ENCODE measurements around the gene RAB34. TPM values are rescaled to one million over a fixed set of nuclear protein-coding genes. Genes with fewer than 3 reads are reported as not detected.
"Not testable (repeated sequence)": the region's sequence is repeated elsewhere in the genome, so short reads cannot be mapped to it uniquely, and the experiment has no call there.

The RAB34 gene
- total RNA-seq, 1 experiment from 2014 or later = 161 TPM

DNA sequence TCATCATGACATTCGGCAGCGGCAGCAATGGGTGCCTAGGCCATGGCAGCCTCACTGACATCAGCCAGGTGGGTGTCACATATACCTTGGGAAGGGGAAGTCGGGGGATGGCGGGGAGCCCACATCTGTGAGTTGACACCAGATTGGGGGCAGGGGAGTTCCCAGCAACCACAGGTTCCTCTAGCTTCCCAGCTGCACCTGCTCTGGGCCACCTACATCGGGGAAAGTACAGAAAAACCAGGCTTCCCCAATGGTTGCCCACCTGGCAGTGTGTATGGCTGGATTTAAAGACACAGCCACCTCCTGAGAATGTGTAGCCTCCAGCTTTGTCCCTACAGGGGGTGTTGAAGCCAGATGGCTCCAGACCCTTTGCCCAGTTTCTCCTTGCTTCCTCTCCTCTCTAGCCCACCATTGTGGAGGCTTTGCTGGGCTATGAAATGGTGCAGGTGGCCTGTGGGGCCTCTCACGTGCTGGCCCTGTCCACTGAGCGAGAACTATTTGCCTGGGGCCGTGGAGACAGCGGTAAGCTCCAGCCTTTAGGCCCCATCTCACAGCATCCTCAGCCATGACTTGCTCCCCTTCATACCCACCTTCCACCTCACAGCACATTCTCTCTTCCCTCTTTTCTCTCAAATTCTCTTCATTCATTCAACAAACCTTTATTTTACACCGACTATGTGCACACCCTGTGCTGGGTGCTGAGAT is 21.2 kb upstream of the RAB34 start:
- Histone ChIP-seq H2AFZ (no peak overlapping the region), H3F3A (ENCODE audit: insufficient read depth, low read depth) (peaks cover 32% of the 10 kb centered on the region), H3K4me3 (no peak overlapping the region), H3K9me2 (ENCODE audit: insufficient read depth) (no peaks in the 10 kb centered on the region), H3K27me3 (ENCODE audit: insufficient read depth, low read depth) (no peaks in the 10 kb centered on the region), H3K79me2 (ENCODE audit: low read depth) (no peaks in the 10 kb centered on the region), H3K27ac (no peak overlapping the region), H3K4me2 (peak overlapping the region; percentile 31; the same call in 1 of the 2 replicates), H3K4me1 (replicated peaks; ENCODE audit: insufficient read depth) (peaks cover 37% of the 10 kb centered on the region), H3K9me3 (ENCODE audit: insufficient read depth, low read depth) (no peaks in the 10 kb centered on the region; the same call in 1 of the 2 replicates), H3K36me3 (ENCODE audit: low read depth) (no peaks in the 10 kb centered on the region; the same call in 1 of the 2 replicates), H4K20me1 (ENCODE audit: insufficient read depth) (no peaks in the 10 kb centered on the region)
- intact Hi-C loops (cut with micrococcal nuclease; ENCODE audit: unreplicated experiment) = no loop called here
- CTCF ChIA-PET = no interaction called here
- POLR2A ChIA-PET (ENCODE audit: unreplicated experiment) = interaction anchor here (0.8 kb wide), 1 partner anchor 868 kb away, joined by 11 read pairs; no protein-coding TSS in a partner anchor
- TF ChIP-seq EZH2 (IDR thresholded peaks at IDR 0.05; ENCODE audit: low read depth) = no peak
- TF ChIP-seq, protein P1, sequence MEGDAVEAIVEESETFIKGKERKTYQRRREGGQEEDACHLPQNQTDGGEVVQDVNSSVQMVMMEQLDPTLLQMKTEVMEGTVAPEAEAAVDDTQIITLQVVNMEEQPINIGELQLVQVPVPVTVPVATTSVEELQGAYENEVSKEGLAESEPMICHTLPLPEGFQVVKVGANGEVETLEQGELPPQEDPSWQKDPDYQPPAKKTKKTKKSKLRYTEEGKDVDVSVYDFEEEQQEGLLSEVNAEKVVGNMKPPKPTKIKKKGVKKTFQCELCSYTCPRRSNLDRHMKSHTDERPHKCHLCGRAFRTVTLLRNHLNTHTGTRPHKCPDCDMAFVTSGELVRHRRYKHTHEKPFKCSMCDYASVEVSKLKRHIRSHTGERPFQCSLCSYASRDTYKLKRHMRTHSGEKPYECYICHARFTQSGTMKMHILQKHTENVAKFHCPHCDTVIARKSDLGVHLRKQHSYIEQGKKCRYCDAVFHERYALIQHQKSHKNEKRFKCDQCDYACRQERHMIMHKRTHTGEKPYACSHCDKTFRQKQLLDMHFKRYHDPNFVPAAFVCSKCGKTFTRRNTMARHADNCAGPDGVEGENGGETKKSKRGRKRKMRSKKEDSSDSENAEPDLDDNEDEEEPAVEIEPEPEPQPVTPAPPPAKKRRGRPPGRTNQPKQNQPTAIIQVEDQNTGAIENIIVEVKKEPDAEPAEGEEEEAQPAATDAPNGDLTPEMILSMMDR (conservative IDR thresholded peaks at IDR 0.05) = no peak
- DNase-seq = no peak
- BruUV-seq (replicated peaks) = no TSS peak

DNA sequence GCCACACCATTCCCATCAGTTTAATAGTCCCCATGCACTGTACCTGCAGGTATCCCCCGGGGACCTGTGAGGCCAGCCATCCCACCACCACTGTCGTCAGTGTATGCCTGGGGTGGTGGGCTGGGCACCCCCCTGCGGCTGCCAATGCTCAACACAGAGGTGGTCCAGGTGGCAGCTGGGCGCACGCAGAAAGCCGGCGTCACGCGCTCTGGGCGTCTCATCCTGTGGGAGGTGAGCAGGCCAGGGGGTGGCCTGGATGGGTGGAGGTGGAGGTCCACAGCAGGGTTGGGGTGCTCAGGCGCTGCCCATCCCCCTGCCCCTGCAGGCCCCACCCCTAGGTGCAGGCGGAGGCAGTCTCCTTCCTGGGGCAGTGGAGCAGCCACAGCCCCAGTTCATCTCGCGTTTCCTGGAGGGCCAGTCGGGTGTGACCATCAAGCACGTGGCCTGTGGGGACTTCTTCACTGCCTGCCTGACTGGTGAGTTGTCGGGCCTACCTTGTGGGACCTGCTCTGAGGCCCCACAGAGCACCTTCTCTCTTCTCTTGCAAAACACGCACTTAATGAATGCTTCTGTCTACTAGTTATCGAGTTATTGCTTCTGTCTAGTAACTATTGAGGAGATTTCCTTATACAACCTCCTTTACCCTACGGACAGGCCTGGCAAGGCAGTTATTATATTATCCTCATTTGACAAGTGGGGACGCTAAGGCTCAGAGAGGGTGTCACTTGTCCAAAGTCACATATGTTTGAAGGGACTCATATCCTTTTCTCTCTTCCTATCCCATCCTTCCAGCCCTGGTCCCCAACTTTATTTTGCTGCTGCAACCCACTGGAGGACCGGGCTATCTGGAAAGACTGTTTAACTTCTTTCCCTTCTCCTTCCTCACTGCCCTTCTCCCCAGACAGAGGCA is 20.4 kb upstream of the RAB34 start:
- Histone ChIP-seq H4K20me1 (ENCODE audit: insufficient read depth) (no peaks in the 10 kb centered on the region), H3K79me2 (ENCODE audit: low read depth) (no peaks in the 10 kb centered on the region), H3K4me3 (no peak overlapping the region), H3K27ac (no peak overlapping the region), H3K4me2 (peak overlapping the region; percentile 31), H3K9me3 (ENCODE audit: insufficient read depth, low read depth) (no peaks in the 10 kb centered on the region; the same call in 1 of the 2 replicates), H3K36me3 (ENCODE audit: low read depth) (no peaks in the 10 kb centered on the region; the same call in 1 of the 2 replicates), H3K27me3 (ENCODE audit: insufficient read depth, low read depth) (no peaks in the 10 kb centered on the region), H3K9me2 (ENCODE audit: insufficient read depth) (no peaks in the 10 kb centered on the region), H2AFZ (no peak overlapping the region), H3K4me1 (replicated peaks; ENCODE audit: insufficient read depth) (peaks cover 37% of the 10 kb centered on the region), H3F3A (ENCODE audit: insufficient read depth, low read depth) (peaks cover 31% of the 10 kb centered on the region)
- ChIA-PET CTCF (no interaction called here), POLR2A (ENCODE audit: unreplicated experiment) (no interaction called here)
- no TSS peak for BruUV-seq (replicated peaks)
- TF ChIP-seq, protein P1 (conservative IDR thresholded peaks at IDR 0.05) = no peak
- TF ChIP-seq EZH2 (IDR thresholded peaks at IDR 0.05; ENCODE audit: low read depth) = no peak
- intact Hi-C loops (cut with micrococcal nuclease; ENCODE audit: unreplicated experiment) = no loop called here
- peak in 1 of 2 experiments; percentile 64 for DNase-seq

DNA sequence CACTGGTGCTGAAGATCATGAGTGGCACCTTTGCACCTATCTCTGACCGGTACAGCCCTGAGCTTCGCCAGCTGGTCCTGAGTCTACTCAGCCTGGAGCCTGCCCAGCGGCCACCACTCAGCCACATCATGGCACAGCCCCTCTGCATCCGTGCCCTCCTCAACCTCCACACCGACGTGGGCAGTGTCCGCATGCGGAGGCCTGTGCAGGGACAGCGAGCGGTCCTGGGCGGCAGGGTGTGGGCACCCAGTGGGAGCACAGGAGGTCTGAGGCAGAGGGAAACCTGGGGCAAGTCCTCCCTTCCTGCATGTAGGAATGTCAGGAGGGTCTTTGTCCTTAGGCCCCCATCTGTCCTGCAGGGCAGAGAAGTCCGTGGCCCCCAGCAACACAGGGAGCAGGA is 19.6 kb upstream of the RAB34 start:
- DNase-seq = no peak
- Histone ChIP-seq H3K9me3 (ENCODE audit: insufficient read depth, low read depth) (no peaks in the 10 kb centered on the region; the same call in 1 of the 2 replicates), H4K20me1 (ENCODE audit: insufficient read depth) (no peaks in the 10 kb centered on the region), H3K4me2 (no peak overlapping the region), H3K9me2 (ENCODE audit: insufficient read depth) (no peaks in the 10 kb centered on the region), H3F3A (ENCODE audit: insufficient read depth, low read depth) (peaks cover 28% of the 10 kb centered on the region), H3K36me3 (ENCODE audit: low read depth) (no peaks in the 10 kb centered on the region; the same call in 1 of the 2 replicates), H3K27me3 (ENCODE audit: insufficient read depth, low read depth) (no peaks in the 10 kb centered on the region), H3K27ac (no peak overlapping the region), H3K4me1 (replicated peaks; ENCODE audit: insufficient read depth) (peaks cover 31% of the 10 kb centered on the region), H3K4me3 (no peak overlapping the region), H3K79me2 (ENCODE audit: low read depth) (no peaks in the 10 kb centered on the region), H2AFZ (no peak overlapping the region)
- ChIA-PET CTCF (no interaction called here), POLR2A (ENCODE audit: unreplicated experiment) (no interaction called here)
- intact Hi-C loops (cut with micrococcal nuclease; ENCODE audit: unreplicated experiment) = no loop called here
- no peak for TF ChIP-seq EZH2 (IDR thresholded peaks at IDR 0.05; ENCODE audit: low read depth)
- TF ChIP-seq, protein P1 (conservative IDR thresholded peaks at IDR 0.05) = no peak
- BruUV-seq (replicated peaks) = no TSS peak

DNA sequence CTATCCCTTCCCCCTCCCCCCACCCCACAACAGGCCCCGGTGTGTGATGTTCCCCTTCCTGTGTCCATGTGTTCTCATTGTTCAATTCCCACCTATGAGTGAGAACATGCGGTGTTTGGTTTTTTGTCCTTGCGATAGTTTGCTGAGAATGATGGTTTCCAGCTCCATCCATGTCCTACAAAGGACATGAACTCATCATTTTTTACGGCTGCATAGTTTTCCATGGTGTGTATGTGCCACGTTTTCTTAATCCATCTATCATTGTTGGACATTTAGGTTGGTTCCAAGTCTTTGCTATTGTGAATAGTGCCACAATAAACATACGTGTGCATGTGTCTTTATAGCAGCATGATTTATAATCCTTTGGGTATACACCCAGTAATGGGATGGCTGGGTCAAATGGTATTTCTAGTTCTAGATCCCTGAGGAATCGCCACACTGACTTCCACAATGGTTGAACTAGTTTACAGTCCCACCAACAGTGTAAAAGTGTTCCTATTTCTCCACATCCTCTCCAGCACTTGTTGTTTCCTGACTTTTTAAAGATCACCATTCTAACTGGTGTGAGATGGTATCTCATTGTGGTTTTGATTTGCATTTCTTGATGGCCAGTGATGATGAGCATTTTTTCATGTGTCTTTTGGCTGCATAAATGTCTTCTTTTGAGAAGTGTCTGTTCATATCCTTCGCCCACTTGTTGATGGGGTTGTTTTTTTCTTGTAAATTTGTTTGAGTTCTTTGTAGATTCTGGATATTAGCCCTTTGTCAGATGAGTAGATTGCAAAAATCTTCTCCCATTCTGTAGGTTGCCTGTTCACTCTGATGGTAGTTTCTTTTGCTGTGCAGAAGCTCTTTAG is 18.5 kb upstream of the RAB34 start:
- not testable (repeated sequence) for H3K4me2 ChIP-seq; H3K79me2 ChIP-seq (ENCODE audit: low read depth); H3K27me3 ChIP-seq (ENCODE audit: insufficient read depth, low read depth); H3K4me3 ChIP-seq; H2AFZ ChIP-seq; H3K36me3 ChIP-seq (ENCODE audit: low read depth); DNase-seq; H3K27ac ChIP-seq; BruUV-seq (replicated peaks); H3K9me2 ChIP-seq (ENCODE audit: insufficient read depth); H4K20me1 ChIP-seq (ENCODE audit: insufficient read depth); H3K9me3 ChIP-seq (ENCODE audit: insufficient read depth, low read depth)
- H3K4me1 ChIP-seq (replicated peaks; ENCODE audit: insufficient read depth) = peaks cover 21% of the 10 kb centered on the region
- POLR2A ChIA-PET (ENCODE audit: unreplicated experiment) = interaction anchor here (1.1 kb wide), 1 partner anchor 215 kb away, joined by 4 read pairs; the partner anchor contains the start of gene PHF12
- CTCF ChIA-PET = interaction anchor here (0.6 to 0.9 kb wide), 4 partner anchors 7 to 1186 kb away, joined by 3 to 5 read pairs (median 4); partner anchors contain the start of gene TLCD1
- intact Hi-C loops (cut with micrococcal nuclease; ENCODE audit: unreplicated experiment) = loop anchor here (1.0 kb wide), 1 partner anchor 7 kb away; no protein-coding TSS in a partner anchor
- peaks cover 20% of the 10 kb centered on the region for H3F3A ChIP-seq (ENCODE audit: insufficient read depth, low read depth)
